Activated naive CD4-positive, alpha-beta T cell treated with anti-CD3 and anti-CD28 coated beads, Interleukin-2, amount 50 U/mL, for 24 hours (primary cell): Measurements from ENCODE around the gene MAML3.

Experiments used
- H3K27ac Mint-ChIP-seq: one replicate; pipeline ENCODE4 v1.8.0; 2021; ENCODE audit warnings: mild to moderate bottlenecking, mixed read lengths
- H3K27me3 Mint-ChIP-seq: one replicate; pipeline ENCODE4 v1.8.0; 2021; ENCODE audit warnings: mixed read lengths
- H3K36me3 Mint-ChIP-seq: one replicate; pipeline ENCODE4 v1.8.0; 2021; ENCODE audit warnings: mixed read lengths
- H3K4me1 Mint-ChIP-seq: one replicate; pipeline ENCODE4 v1.8.0; 2021; ENCODE audit warnings: mixed read lengths
- H3K4me3 Mint-ChIP-seq: one replicate; pipeline ENCODE4 v1.8.0; 2021; ENCODE audit warnings: mild to moderate bottlenecking, mixed read lengths
- H3K9me3 Mint-ChIP-seq: one replicate; pipeline ENCODE4 v1.8.0; 2021; ENCODE audit warnings: mixed read lengths

Gene MAML3

DNA sequence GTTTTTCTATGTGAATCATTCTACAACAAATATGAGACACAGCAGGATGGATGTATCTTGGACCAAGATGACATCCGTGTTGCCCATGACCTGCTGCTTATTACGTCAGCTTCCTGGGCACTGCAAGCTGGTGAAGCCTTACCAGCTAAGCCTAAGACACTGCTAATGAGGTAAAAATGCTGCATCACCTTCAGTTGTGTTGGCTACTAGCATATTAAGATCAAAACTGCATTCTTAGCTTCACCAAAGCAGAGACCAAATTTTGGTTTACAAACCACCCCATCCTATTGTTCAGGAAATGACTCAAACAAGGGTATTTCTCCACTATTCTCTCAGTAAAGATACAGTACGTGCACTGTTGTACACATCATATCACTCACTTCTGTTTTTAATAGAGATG lies 50.3 kb downstream of the MAML3 start:
- Mint-ChIP-seq H3K4me1 (peaks cover 46% of the 10 kb centered on the region), H3K27ac (peak overlapping the region; percentile 14), H3K36me3 (peaks cover 2% of the 10 kb centered on the region), H3K27me3 (no peaks in the 10 kb centered on the region), H3K9me3 (no peaks in the 10 kb centered on the region), H3K4me3 (no peak overlapping the region)

DNA sequence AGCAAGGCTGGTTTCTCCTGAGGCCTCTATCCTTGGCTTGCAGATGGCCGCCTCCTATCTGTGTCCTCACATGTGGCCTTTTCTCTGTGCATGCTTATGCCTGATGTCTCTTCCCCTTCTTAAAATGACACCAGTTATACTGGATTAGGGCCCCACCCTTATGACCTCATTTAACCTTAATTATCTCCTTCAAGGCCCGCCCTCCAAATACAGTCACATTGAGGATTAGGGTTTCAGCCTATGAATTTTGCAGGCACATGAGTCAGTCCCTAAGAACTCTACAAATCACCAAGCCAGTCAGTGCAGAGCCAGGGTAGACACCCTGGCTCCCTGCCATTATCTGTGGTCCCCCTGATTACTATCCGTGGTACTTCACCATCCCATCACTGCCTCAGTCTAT lies 51.6 kb downstream of the MAML3 start:
- Mint-ChIP-seq H3K4me3 (no peak overlapping the region), H3K36me3 (peaks cover 2% of the 10 kb centered on the region), H3K9me3 (no peaks in the 10 kb centered on the region), H3K4me1 (peaks cover 51% of the 10 kb centered on the region), H3K27ac (peak overlapping the region; percentile 51), H3K27me3 (no peaks in the 10 kb centered on the region)

DNA sequence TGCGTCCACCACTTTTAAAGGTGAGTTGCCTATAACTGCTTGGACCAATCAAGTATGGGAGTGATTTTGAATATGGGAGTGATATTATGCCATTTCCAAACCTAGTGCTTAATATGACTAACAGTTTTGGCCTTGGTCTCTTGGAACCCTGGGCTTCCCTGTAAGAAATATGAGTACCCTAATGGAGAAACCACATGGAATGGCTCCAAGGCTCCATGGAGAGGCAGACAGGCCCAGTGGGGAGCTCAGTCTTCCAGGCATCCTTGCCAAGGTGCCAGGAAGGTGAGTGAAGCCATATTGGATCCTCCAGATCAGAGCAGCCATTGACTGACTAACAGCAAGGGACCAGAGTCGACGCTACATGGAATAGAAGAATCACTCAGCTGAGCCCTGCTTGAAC lies 53.2 kb downstream of the MAML3 start:
- H3K27ac Mint-ChIP-seq, result no peak overlapping the region
- H3K4me3 Mint-ChIP-seq, result no peak overlapping the region
- peaks cover 67% of the 10 kb centered on the region for H3K4me1 Mint-ChIP-seq
- peaks cover 2% of the 10 kb centered on the region for H3K36me3 Mint-ChIP-seq
- H3K9me3 Mint-ChIP-seq, result no peaks in the 10 kb centered on the region
- no peaks in the 10 kb centered on the region for H3K27me3 Mint-ChIP-seq

DNA sequence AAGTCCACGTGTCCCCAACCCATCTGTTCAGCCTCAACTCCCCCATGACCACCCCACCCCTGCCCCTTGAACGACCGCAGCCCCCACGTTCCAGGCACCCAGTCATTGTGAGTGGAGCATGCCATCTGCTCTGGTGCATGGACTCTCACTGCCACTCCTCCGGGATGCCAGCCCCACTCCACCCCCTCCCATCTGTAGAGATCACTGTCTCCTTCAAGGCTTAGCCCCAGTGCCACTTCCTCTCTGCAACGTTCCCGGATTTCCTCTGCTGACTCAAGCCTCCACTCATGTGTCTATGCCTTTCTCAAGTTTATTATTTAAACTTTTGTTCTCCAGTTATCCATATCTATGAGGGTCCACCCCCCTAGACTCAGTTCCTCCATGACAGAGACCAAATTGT lies 54.0 kb downstream of the MAML3 start:
- Mint-ChIP-seq H3K27ac (no peak overlapping the region), H3K9me3 (no peaks in the 10 kb centered on the region), H3K36me3 (peaks cover 2% of the 10 kb centered on the region), H3K4me3 (peak overlapping the region; percentile 55), H3K27me3 (no peaks in the 10 kb centered on the region), H3K4me1 (peaks cover 75% of the 10 kb centered on the region)

DNA sequence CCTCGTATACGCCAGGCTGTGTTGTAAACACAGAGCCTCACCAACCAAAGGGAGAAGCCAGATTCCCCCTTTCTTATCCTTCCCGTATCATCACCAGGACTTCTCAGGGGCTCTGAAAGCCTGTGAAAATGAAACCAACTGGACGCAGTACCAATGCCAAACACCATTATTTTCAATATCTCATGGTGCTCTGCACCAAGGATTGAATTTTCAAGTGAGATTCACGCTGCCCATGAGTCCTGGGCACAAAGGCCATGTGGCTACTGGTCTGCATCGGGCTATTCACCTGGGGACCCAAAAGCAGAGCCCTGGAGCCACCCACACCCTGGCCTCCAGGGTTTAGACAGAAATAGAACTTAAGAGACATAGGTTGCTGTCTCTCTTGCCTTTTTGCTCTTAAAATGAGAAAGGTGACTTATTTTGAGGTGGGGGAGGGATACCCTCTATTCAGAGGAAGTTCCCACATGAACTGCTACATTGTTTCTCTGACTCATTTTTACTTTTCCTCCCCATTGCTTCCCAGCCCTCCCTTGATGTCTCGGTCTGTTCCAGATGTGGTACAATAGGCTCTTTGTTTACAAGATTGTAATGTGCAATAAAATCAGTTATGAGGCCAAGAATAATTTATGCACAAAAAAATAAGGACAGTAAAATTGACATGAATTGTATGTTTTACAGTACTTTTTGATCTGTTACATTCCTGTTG lies 55.4 kb downstream of the MAML3 start:
- H3K9me3 Mint-ChIP-seq, result no peaks in the 10 kb centered on the region
- H3K4me3 Mint-ChIP-seq, result peak overlapping the region; percentile 35
- H3K27me3 Mint-ChIP-seq, result no peaks in the 10 kb centered on the region

DNA sequence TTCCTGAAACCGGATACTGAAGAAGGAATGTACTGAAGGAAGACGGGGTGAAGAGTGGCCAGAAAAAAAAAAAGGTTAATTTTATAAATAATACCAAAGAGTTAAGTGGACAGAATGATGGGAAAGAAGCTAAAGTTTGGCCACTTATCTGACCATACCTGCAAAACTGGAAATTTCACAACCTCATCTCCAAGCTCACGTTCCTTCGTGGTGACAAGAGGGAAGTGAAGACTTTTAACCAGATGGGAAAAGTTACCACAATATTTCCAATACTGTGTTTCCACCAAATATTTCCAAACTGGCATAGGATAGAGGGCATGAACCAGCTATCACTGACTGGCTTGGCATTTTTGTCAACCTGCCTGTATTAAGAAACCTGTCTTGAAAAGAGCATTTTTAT lies 56.4 kb downstream of the MAML3 start:
- Mint-ChIP-seq H3K4me3 (no peak overlapping the region), H3K27ac (peak overlapping the region; percentile 96), H3K27me3 (no peaks in the 10 kb centered on the region), H3K36me3 (peaks cover 2% of the 10 kb centered on the region), H3K9me3 (no peaks in the 10 kb centered on the region), H3K4me1 (peaks cover 79% of the 10 kb centered on the region)

More for the DNA sequence above, 55.4 kb downstream of the MAML3 start:
- Mint-ChIP-seq H3K36me3 (peaks cover 2% of the 10 kb centered on the region), H3K27ac (peak overlapping the region; percentile 68), H3K4me1 (peaks cover 85% of the 10 kb centered on the region)

DNA sequence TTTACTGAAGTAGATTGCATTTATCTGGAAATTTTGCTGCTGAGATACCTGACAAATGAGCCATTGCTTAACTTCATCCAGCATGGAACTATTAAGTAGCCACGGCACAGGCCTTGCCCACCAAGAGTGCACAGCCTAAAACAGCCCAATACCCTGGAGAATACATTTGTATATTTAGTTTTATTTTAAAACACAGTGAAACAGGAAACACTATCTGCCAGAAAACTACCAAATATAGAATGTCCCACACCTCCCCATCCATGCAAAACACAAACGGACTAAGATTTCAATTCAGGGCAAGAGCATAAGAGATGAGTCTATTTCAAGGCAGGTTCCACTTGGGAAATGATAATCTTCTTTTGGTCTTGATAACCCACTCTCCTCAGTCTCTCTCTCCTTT lies 57.1 kb downstream of the MAML3 start:
- H3K27ac Mint-ChIP-seq, result peak overlapping the region; percentile 96
- peak overlapping the region; percentile 87 for H3K4me3 Mint-ChIP-seq
- no peaks in the 10 kb centered on the region for H3K9me3 Mint-ChIP-seq
- peaks cover 81% of the 10 kb centered on the region for H3K4me1 Mint-ChIP-seq
- no peaks in the 10 kb centered on the region for H3K27me3 Mint-ChIP-seq
- peaks cover 2% of the 10 kb centered on the region for H3K36me3 Mint-ChIP-seq

DNA sequence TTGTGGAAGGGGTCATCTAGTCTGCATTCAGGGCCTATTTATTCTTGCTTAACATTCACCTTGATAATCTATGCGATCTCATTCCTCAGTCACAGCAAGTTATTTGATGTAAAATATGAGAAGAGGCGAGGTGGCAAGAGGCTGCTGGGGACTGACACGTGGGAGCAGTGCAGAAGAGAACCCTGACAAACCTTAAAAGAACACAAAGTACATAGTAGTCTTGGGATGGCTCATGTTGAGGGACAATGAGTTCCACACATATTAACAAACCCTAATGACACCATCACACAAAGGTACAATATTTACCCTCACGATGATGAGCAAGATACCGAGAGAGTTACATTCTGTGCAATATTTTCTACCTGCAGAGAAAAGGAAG lies 57.5 kb downstream of the MAML3 start:
- Mint-ChIP-seq H3K4me3 (peak overlapping the region; percentile 87), H3K4me1 (peaks cover 81% of the 10 kb centered on the region), H3K9me3 (no peaks in the 10 kb centered on the region), H3K27ac (peak overlapping the region; percentile 96), H3K27me3 (no peaks in the 10 kb centered on the region), H3K36me3 (peaks cover 2% of the 10 kb centered on the region)

DNA sequence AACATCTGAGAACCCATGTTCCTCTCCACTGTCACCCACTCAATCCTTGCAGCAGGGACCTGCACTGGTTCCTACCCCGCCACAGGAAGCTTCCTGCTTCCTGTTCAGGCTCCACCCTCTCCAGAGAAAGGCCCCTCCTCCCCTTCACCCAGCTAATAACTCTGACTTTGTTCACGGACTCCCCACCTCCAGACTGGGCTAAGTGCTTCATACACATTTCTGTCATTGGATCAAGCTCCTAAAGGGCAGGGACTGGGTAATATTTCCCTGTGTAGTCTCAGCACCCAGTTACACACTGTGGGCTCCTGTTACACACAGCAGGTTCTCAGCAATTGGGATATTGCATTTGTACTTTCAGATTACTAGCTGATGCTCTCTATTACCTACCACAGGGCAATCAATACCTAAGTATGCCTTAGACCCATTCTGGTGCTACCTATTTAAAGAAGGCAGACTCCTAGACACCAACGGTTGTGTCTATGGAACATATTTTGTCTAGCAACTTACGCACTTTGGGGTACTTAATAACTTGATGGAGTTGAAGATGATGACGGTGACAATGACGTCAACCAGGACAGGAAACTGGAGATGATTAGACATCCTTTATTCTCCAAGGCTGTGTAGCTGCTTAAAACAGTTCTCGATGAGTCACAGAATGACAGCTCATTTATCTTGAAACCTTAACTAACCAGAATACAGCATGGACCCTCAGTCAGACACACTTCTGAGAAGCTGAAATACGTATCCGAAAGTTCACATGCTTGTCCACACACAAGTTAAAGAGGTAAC lies 58.1 kb downstream of the MAML3 start:
- peaks cover 2% of the 10 kb centered on the region for H3K36me3 Mint-ChIP-seq
- no peaks in the 10 kb centered on the region for H3K27me3 Mint-ChIP-seq
- peaks cover 81% of the 10 kb centered on the region for H3K4me1 Mint-ChIP-seq
- peak overlapping the region; percentile 96 for H3K27ac Mint-ChIP-seq
- no peaks in the 10 kb centered on the region for H3K9me3 Mint-ChIP-seq
- H3K4me3 Mint-ChIP-seq, result peak overlapping the region; percentile 87

DNA sequence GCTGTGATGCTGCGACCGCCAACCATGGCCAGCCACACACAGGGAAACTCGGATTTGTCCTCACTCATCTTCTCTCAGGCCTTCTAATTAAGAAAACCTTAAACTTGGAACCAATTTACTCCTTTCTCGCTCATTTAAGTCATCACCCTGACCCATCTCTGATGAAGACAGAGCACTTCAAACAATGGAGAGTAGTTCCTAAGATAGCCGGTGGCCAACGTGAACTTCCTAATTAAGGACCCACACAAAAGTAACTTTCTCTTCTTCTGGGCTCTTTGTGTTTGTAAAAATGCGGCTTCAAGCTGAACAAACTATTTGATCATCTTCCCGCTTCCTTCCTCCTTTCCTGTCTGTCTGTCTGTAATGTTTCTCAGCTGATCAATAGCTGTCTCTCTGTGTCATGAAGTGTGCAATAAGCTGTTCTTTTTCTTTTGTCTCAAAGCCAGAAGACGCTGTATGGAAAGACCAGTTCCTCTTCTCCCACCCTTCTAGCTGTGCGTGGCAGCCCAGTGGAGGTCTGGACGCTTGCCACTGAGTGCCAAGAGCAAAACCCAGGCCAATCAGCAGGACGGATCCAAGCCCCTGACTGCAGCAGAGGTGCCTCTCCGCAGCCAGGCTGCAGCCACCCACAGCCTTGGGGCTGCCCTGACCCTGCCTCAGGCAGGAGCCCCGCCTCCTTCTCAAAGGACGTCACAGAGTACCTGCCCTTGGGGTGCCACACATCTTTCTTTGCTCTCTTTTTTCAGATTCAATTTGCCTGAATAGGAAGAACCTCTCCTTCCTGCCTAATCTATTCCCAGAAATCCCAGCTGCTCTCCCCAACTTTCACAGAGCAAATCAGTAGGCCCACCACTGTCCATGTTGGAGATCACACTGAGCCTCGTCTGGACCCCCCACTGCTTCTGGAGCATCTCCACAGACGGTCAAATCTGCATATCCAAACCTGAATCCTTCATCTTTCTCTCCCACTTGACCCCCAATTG lies 59.3 kb downstream of the MAML3 start:
- H3K4me3 Mint-ChIP-seq, result peak overlapping the region; percentile 87
- peak overlapping the region; percentile 96 for H3K27ac Mint-ChIP-seq
- H3K4me1 Mint-ChIP-seq, result peaks cover 69% of the 10 kb centered on the region
- H3K9me3 Mint-ChIP-seq, result no peaks in the 10 kb centered on the region
- peaks cover 1% of the 10 kb centered on the region for H3K36me3 Mint-ChIP-seq
- H3K27me3 Mint-ChIP-seq, result no peaks in the 10 kb centered on the region

DNA sequence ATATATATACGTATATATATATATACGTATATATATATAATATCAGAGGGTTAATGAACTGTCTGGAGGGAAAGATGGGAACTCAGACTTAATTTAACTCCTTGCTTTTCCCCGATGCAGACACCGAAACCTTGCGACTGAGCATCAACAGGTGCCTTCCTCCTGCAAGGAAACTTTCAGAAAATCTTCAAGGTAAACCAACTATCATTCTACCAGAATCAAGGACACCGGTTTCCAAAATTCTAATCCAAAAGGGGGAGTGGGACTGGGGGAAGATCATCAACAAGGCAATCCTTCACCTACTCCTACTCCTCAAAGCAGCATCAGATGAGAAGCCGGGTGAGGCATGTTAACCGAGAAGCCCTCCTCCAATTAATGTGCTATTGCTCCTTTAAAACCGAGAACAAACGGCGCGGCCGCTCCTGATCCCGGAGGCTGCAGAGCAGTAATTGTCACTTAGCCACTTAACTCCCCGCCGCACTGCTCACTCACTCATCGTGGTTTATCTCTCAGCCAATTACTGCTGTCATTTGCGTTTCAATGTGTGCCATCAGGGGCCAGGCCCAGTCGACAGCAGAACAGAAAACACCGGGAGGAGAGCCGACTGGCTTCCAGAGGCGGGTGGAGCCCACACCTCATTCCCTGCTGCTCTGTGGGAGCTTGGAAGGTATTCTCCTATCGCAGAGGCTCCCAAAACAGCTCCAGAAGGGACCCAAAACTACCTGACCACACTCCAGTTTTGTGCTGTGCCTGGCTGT lies 61.7 kb downstream of the MAML3 start:
- Mint-ChIP-seq H3K4me1 (peaks cover 46% of the 10 kb centered on the region), H3K9me3 (no peaks in the 10 kb centered on the region), H3K27me3 (no peaks in the 10 kb centered on the region), H3K27ac (no peak overlapping the region), H3K36me3 (no peaks in the 10 kb centered on the region), H3K4me3 (no peak overlapping the region)

DNA sequence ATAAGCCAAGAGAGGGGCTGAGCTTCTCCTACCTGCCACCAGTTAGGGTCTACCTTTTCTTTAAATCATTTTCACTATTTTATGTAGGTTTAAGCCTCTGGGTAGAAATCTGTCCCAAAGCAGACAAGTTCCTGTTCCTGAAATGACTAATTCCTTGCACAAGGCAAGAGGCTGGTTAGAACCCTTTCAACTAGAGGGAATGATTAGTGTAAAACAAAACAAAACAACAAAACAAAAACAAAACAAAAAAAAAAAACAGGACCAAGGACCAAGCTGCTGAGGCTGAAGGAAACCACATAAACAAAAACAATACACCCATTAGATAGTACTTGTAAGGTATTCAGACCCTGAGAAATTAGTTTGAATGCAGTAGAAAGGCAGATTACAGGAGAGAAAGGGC lies 62.7 kb downstream of the MAML3 start:
- Mint-ChIP-seq H3K9me3 (no peaks in the 10 kb centered on the region), H3K4me3 (no peak overlapping the region), H3K27ac (no peak overlapping the region), H3K4me1 (peaks cover 37% of the 10 kb centered on the region), H3K36me3 (no peaks in the 10 kb centered on the region), H3K27me3 (no peaks in the 10 kb centered on the region)

DNA sequence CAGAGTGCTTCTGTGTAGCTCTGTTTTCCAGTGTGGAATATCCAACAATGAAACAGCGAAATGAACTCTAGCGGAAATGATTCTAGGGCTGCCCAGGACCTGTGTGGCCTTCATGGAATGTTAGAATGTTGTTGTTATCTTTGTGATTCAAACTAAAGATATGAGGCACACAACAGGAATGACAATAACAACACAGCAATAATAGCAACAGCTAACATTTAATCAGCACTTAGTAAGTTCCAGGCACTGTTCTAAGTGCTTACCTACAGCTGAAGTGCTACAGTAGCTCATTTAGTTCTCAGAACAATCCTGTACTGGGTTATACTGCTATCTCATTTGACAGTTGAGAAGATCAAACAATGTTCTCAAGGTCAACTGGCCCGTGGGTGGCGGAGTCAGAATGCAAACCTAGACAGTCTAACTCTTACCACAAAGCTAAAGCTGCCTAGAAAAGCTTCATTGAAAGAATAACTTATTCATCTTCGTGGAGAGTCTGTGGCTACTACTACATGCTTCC lies 63.7 kb downstream of the MAML3 start:
- H3K27ac Mint-ChIP-seq, result no peak overlapping the region
- no peaks in the 10 kb centered on the region for H3K9me3 Mint-ChIP-seq
- peaks cover 26% of the 10 kb centered on the region for H3K4me1 Mint-ChIP-seq
- H3K27me3 Mint-ChIP-seq, result no peaks in the 10 kb centered on the region
- H3K36me3 Mint-ChIP-seq, result no peaks in the 10 kb centered on the region
- no peak overlapping the region for H3K4me3 Mint-ChIP-seq

DNA sequence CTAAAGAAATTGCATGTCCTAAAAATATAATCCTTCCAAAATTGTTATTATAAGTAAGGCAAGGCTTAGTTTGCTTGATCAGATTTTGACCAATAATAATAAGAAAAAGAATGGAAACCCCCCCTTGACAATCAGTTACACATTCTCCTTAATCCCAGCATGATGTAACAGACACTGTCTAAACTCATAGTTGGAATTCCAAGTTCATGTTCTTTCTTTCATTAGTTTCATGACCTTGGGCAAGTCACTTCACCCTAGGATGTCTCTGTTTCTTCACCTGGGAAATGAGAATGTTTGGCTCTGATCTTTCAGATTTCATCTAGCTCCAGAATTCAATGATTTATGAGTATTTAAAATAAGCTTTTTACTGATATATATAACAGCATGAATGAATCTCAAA lies 64.8 kb downstream of the MAML3 start:
- Mint-ChIP-seq H3K36me3 (no peaks in the 10 kb centered on the region), H3K9me3 (no peaks in the 10 kb centered on the region), H3K27me3 (no peaks in the 10 kb centered on the region), H3K4me3 (no peak overlapping the region), H3K4me1 (peaks cover 20% of the 10 kb centered on the region), H3K27ac (no peak overlapping the region)
